NCI-H128 (cell line): ENCODE data around the gene FAM222B.
"Not testable (repeated sequence)": the region's sequence is repeated elsewhere in the genome, so short reads cannot be mapped to it uniquely, and the experiment has no call there.

Experiments
- DNase-seq: peaks from one replicate; lab custom pipeline; 2025; ENCODE audit not compliant: unreplicated experiment; lab: John Stamatoyannopoulos, UW

Gene FAM222B

GRCh38 chr17:28842282-28843012, at the start of gene FAM222B:
Gene FAM222B, minus strand, starts transcription at chr17:28842790. Its CDS starts 76,123 bp downstream, at chr17:28766667.
- peak; percentile 48 for DNase-seq

- DNase-seq, result no peak
These were observed 49.4 kb upstream of the FAM222B start for GRCh38 chr17:28892024-28892423.

GRCh38 chr17:28891201-28891600, 48.6 kb upstream of the FAM222B start:
- DNase-seq, result no peak

GRCh38 chr17:28889996-28890395, 47.4 kb upstream of the FAM222B start:
- DNase-seq, result no peak

- DNase-seq, result no peak
These were observed 46.2 kb upstream of the FAM222B start for GRCh38 chr17:28888832-28889231.

- DNase-seq, result no peak
These were observed 45.4 kb upstream of the FAM222B start for GRCh38 chr17:28887871-28888471.

GRCh38 chr17:28885951-28886350, 43.4 kb upstream of the FAM222B start:
- DNase-seq, result no peak

- DNase-seq, result no peak
These were observed 42.8 kb upstream of the FAM222B start for GRCh38 chr17:28885363-28885762.

- no peak for DNase-seq
These were observed 41.5 kb upstream of the FAM222B start for GRCh38 chr17:28883967-28884702.

GRCh38 chr17:28882154-28882895, 39.7 kb upstream of the FAM222B start:
- DNase-seq, result no peak

GRCh38 chr17:28881533-28882056, 39.0 kb upstream of the FAM222B start:
- DNase-seq, result no peak

GRCh38 chr17:28880572-28880945, 38.0 kb upstream of the FAM222B start:
- DNase-seq, result no peak

- no peak for DNase-seq
These were observed 37.4 kb upstream of the FAM222B start for GRCh38 chr17:28879886-28880571.

- DNase-seq, result no peak
These were observed 36.4 kb upstream of the FAM222B start for GRCh38 chr17:28878981-28879380.

GRCh38 chr17:28878158-28878910, 35.7 kb upstream of the FAM222B start:
- DNase-seq, result no peak

- not testable (repeated sequence) for DNase-seq
These were observed 34.6 kb upstream of the FAM222B start for GRCh38 chr17:28877150-28877711.

- DNase-seq, result no peak
These were observed 33.4 kb upstream of the FAM222B start for GRCh38 chr17:28875848-28876550.

GRCh38 chr17:28874750-28875149, 32.2 kb upstream of the FAM222B start:
- DNase-seq, result no peak

- no peak for DNase-seq
These were observed 31.2 kb upstream of the FAM222B start for GRCh38 chr17:28873839-28874238.
